ENCODE results near the gene EFL1. TPM values are rescaled to one million over a fixed set of nuclear protein-coding genes. Genes with fewer than 3 reads are reported as not detected.

The EFL1 gene
- total RNA-seq, 6 donors from 2014 or later = 9.7 to 27.7 (median 17.0) TPM

DNA sequence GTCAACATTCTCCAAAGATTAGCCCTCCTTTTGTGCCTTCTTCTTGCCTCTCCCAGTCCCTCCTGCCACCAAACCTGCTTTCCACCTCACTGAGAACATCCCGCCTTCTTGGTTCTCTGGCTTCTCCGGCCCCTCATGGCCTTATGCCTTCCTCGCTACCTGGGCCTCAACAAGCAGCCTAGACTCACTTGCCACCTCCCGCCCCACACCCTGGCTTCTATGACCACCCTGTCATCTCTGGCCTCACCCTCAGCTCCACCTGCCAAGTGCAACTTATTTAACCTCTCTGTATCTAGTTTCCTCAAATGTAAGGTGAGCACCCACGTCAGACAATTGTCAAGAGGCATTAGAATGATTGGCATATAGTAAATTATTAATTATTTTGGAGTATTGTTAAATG, 147.9 kb downstream of the EFL1 start:
- H3K27me3 ChIP-seq = no peaks in the 10 kb centered on the region
- DNase-seq (no peak), ATAC-seq (ENCODE audit: low FRiP score in 2 of 2) (no peak)
- H3K9me3 ChIP-seq = no peaks in the 10 kb centered on the region
- WGBS, 2 donors = 87 to 89% methylated on average over 5 of the region's 5 CpGs
- H3K27ac ChIP-seq = no peak overlapping the region
- H3K36me3 ChIP-seq = no peaks in the 10 kb centered on the region
- H3K4me1 ChIP-seq = no peaks in the 10 kb centered on the region
- H3K4me3 ChIP-seq = no peak overlapping the region
- TF ChIP-seq POLR2A (IDR thresholded peaks at IDR 0.05) (no peak), EP300 (IDR thresholded peaks at IDR 0.05) (no peak), POLR2AphosphoS5 (IDR thresholded peaks at IDR 0.05) (no peak)
- TF ChIP-seq, protein P1, sequence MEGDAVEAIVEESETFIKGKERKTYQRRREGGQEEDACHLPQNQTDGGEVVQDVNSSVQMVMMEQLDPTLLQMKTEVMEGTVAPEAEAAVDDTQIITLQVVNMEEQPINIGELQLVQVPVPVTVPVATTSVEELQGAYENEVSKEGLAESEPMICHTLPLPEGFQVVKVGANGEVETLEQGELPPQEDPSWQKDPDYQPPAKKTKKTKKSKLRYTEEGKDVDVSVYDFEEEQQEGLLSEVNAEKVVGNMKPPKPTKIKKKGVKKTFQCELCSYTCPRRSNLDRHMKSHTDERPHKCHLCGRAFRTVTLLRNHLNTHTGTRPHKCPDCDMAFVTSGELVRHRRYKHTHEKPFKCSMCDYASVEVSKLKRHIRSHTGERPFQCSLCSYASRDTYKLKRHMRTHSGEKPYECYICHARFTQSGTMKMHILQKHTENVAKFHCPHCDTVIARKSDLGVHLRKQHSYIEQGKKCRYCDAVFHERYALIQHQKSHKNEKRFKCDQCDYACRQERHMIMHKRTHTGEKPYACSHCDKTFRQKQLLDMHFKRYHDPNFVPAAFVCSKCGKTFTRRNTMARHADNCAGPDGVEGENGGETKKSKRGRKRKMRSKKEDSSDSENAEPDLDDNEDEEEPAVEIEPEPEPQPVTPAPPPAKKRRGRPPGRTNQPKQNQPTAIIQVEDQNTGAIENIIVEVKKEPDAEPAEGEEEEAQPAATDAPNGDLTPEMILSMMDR (IDR thresholded peaks at IDR 0.05) = no peak

DNA sequence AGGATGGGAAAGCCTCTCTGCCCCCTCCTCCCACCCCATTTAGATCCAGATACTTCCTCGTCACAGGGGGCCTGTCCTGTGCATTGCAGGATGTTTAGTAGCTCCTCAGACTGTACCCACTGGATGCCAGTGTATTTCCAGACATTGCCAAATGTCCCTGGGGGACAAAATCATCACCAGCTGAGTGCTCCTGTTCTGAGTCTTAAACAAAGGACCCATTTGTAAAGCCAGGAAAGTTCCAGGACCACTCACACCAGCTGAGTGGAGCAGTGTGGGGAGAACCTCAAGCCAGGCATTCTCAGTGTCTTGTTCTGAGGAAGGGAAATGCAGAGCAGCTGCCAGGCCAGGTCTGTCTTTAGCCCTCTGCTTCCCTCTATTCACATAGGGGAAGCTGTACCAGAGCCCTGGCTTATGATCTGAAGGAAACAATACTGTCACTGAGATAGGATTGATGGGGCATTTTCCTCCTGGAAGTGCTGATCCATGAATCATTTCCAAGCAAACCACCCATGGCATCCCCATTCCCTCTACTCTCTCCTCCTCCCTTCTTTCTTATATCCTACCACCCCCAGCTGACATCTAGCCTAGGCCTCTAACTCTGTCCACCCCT, 149.3 kb downstream of the EFL1 start:
- 92 to 100% methylated on average over 1 of the region's 1 CpG for WGBS, 2 donors
- ATAC-seq (ENCODE audit: low FRiP score in 2 of 2) (no peak), DNase-seq (no peak)
- TF ChIP-seq POLR2AphosphoS5 (IDR thresholded peaks at IDR 0.05) = no peak
- TF ChIP-seq, protein P1 (IDR thresholded peaks at IDR 0.05) = no peak
- TF ChIP-seq EP300 (IDR thresholded peaks at IDR 0.05) = no peak
- no peak for TF ChIP-seq POLR2A (IDR thresholded peaks at IDR 0.05)
- Histone ChIP-seq H3K4me3 (no peak overlapping the region), H3K9me3 (no peaks in the 10 kb centered on the region), H3K4me1 (no peaks in the 10 kb centered on the region), H3K36me3 (no peaks in the 10 kb centered on the region), H3K27ac (no peak overlapping the region), H3K27me3 (no peaks in the 10 kb centered on the region)

DNA sequence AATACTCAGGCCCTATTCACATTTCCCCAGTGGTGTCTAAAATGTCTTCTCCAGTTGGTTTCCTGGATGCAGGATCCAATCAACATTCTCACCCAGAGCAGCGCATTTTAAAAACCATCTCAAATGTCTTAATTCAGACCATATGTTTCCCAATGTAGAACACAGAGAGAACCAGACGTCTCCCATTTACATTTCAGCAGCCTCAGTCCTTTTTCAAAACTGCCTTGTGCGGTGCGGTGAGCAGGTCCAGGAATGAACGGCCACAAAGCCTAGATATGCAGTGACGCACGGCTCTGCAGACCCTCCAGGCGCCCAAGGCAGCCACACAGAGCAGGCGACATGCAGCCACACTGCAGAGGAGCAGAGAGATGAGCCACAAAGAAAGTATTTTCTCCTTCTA, 150.6 kb downstream of the EFL1 start:
- ATAC-seq (ENCODE audit: low FRiP score in 2 of 2) (no peak), DNase-seq (no peak)

DNA sequence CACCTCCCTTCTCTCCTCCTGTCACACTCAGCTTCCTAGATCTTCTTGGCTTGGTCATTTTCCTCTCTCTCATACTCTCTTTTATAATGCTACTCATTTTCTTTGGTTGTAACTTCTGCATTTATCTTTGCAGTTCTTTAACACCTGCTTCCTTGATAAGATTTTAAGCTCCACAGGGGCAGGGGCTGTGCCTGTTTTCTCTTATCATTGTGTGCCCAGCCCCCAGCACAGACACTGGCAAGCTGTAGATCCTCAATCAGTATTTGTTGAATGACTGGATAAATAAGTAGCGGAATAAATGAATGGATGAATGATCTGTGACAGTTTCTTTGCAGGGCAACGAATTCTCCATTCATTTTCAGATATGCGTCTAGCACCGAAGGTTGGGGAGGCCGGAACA, 152.4 kb downstream of the EFL1 start:
- Histone ChIP-seq H3K27ac (no peak overlapping the region), H3K27me3 (no peaks in the 10 kb centered on the region), H3K9me3 (no peaks in the 10 kb centered on the region), H3K4me1 (no peaks in the 10 kb centered on the region), H3K36me3 (no peaks in the 10 kb centered on the region), H3K4me3 (no peak overlapping the region)
- ATAC-seq (ENCODE audit: low FRiP score in 2 of 2) = no peak
- no peak for DNase-seq
- TF ChIP-seq POLR2AphosphoS5 (IDR thresholded peaks at IDR 0.05) (no peak), EP300 (IDR thresholded peaks at IDR 0.05) (no peak), POLR2A (IDR thresholded peaks at IDR 0.05) (no peak)
- TF ChIP-seq, protein P1 (IDR thresholded peaks at IDR 0.05) = no peak
- 88 to 89% methylated on average over 5 of the region's 5 CpGs for WGBS, 2 donors

More for the DNA sequence above, 150.6 kb downstream of the EFL1 start:
- Histone ChIP-seq H3K9me3 (no peaks in the 10 kb centered on the region), H3K27me3 (no peaks in the 10 kb centered on the region), H3K4me3 (no peak overlapping the region), H3K4me1 (no peaks in the 10 kb centered on the region), H3K27ac (no peak overlapping the region), H3K36me3 (no peaks in the 10 kb centered on the region)
- WGBS, 2 donors = 90 to 93% methylated on average over 9 of the region's 9 CpGs
- TF ChIP-seq, protein P1 (IDR thresholded peaks at IDR 0.05) = no peak
- TF ChIP-seq POLR2AphosphoS5 (IDR thresholded peaks at IDR 0.05) = no peak
- no peak for TF ChIP-seq EP300 (IDR thresholded peaks at IDR 0.05)
- TF ChIP-seq POLR2A (IDR thresholded peaks at IDR 0.05) = no peak

DNA sequence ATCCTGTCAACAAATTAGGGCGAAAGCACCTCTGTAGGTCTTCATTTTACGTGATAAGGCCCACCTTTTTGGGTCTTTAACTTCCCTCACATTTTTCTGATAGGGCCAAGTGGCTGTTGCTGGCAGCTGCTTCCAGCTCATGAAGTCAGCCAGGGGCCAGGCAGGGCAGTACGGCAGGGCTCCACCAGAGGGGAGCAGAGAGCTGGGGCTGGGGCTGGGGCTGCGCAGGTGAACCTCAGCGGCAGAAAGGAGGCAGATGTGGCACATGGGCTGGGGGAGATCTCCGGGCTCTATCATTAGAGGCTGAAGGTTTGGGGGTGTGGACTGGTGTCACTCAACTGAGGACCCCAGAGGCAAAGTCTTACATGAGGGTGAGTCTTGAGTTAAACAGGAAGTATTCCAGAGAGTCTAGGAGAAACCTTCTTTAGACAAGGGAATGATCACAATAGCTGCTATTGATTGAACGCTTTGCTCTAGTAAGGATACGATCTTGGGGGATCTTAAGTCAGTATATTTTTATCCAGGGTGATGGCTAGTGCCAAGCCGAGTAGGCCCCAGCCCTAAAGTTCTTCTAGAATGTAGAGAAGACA, 153.9 kb downstream of the EFL1 start:
- H3K4me3 ChIP-seq = no peak overlapping the region
- DNase-seq = peak; percentile 61 to 90
- H3K36me3 ChIP-seq = no peaks in the 10 kb centered on the region
- no peaks in the 10 kb centered on the region for H3K9me3 ChIP-seq
- H3K4me1 ChIP-seq = no peaks in the 10 kb centered on the region
- no peaks in the 10 kb centered on the region for H3K27me3 ChIP-seq
- no peak overlapping the region for H3K27ac ChIP-seq
- peak; percentile 80 to 83 for ATAC-seq (ENCODE audit: low FRiP score in 2 of 2)
- WGBS, 2 donors = 54 to 62% methylated on average over 8 to 9 of the region's 9 CpGs
- TF ChIP-seq, protein P1 (IDR thresholded peaks at IDR 0.05) = peak; percentile 51 to 81 (median 68)
- TF ChIP-seq EP300 (IDR thresholded peaks at IDR 0.05) = no peak
- no peak for TF ChIP-seq POLR2A (IDR thresholded peaks at IDR 0.05)
- no peak for TF ChIP-seq POLR2AphosphoS5 (IDR thresholded peaks at IDR 0.05)
